K562 (cell line): Measurements from ENCODE around the gene MPIG6B. TPM values are rescaled to one million over a fixed set of nuclear protein-coding genes. Genes with fewer than 3 reads are reported as not detected.

Experiments used
- ATF1 ChIP-seq, 2 experiments: fragments of 450-650 bp in 1 of 2; IDR thresholded peaks; 2 replicates each; pipeline ENCODE4 v1.6.1; 2016; ENCODE audit warnings: missing compliant biosample characterization in 1 of 2, missing genetic modification characterization in 1 of 2
- KLF16 ChIP-seq: IDR thresholded peaks from 2 replicates; pipeline ENCODE4 v1.6.1; 2016; ENCODE audit warnings: antibody characterized with exemption
- NFRKB ChIP-seq: fragments of 450-650 bp; IDR thresholded peaks from 2 replicates; pipeline ENCODE4 v1.6.1; 2016; ENCODE audit warnings: low read depth
- PURB ChIP-seq: sonication (generic); formaldehyde crosslinking; IDR thresholded peaks from 2 replicates; pipeline ENCODE4 v1.9.0; 2021; ENCODE audit warnings: low read depth, mild to moderate bottlenecking, missing genetic modification reagents
- STAT5A ChIP-seq: IDR thresholded peaks from 2 replicates; pipeline ENCODE4 v1.6.1; 2012; ENCODE audit warnings: low read length, inconsistent platforms, borderline replicate concordance
- TEAD2 ChIP-seq: fragments of 450-650 bp; IDR thresholded peaks from 2 replicates; pipeline ENCODE4 v1.6.1; 2016; ENCODE audit warnings: missing genetic modification characterization, control low read depth, missing compliant biosample characterization
- ZNF197 ChIP-seq: fragments of 200-800 bp; sonication (Bioruptor generic); IDR thresholded peaks from 2 replicates; pipeline ENCODE4 v1.6.1; 2016; ENCODE audit warnings: low read depth, missing genetic modification characterization, missing compliant biosample characterization
- ZNF408 ChIP-seq: fragments of 250-450 bp; sonication (Bioruptor Pico); IDR thresholded peaks from 2 replicates; pipeline ENCODE4 v1.4.0; 2020; ENCODE audit warnings: low read depth, mild to moderate bottlenecking, moderate library complexity
- polyA plus RNA-seq, 8 experiments: library from polyadenylated mRNA; depleted of rRNA in 4 of 8; stranded (reverse) in 5 of 8; unstranded in 3 of 8; fragments of >200 nt; fragmentation: Nextera tagmentation in 2 of 8; fragmentation: Illumina TruSeq in 1 of 8; extraction: Ambion mirVana in 2 of 8; extraction: Trizol in 1 of 8; gene quantifications; 2 replicates each; pipeline versions ENCODE4 v1.2.1 to v1.2.3, GENCODE V29; 2011 to 2014; ENCODE audit warnings: inconsistent platforms in 1 of 8, missing spikeins in 1 of 8
- total RNA-seq, 7 experiments: library from RNA; depleted of rRNA in 6 of 7; stranded (reverse); fragments of >200 nt in 6 of 7; fragmentation: Illumina TruSeq in 2 of 7; extraction: Trizol in 2 of 7; gene quantifications; 2 replicates each; pipeline versions ENCODE4 v1.2.1 to v1.2.3, GENCODE V29; 2011 to 2021; ENCODE audit warnings: low replicate concordance in 1 of 7
- TF ChIP-seq, protein P1 (sequence below): sonication (generic); formaldehyde crosslinking; IDR thresholded peaks from 2 replicates; pipeline ENCODE4 v1.4.0; 2020; ENCODE audit warnings: mild to moderate bottlenecking, missing genetic modification reagents
- TF ChIP-seq, protein P2 (sequence below): sonication (generic); formaldehyde crosslinking; IDR thresholded peaks from 2 replicates; pipeline ENCODE4 v1.8.1; 2022; ENCODE audit warnings: missing genetic modification reagents
- TF ChIP-seq, protein P3 (sequence below): IDR thresholded peaks from 2 replicates; pipeline ENCODE4 v1.6.1; 2012; ENCODE audit warnings: low read depth, low read length, improper control_type of control experiment, borderline replicate concordance
- TF ChIP-seq, protein P4 (sequence below): fragments of 450-650 bp; IDR thresholded peaks from 2 replicates; pipeline ENCODE4 v1.6.1; 2016; ENCODE audit warnings: low read depth
- TF ChIP-seq, protein P5 (sequence below): fragments of 250-450 bp; sonication (Bioruptor Pico); IDR thresholded peaks from 2 replicates; pipeline ENCODE4 v1.5.0; 2020; ENCODE audit warnings: mild to moderate bottlenecking

The MPIG6B gene
- total and polyA plus RNA-seq, 9 of the 15 experiments (the other 6 are each of a cell fraction or from before 2014, with no cell fraction given) = 0.11 to 1.2 (median 0.28) TPM; not detected in 1

DNA sequence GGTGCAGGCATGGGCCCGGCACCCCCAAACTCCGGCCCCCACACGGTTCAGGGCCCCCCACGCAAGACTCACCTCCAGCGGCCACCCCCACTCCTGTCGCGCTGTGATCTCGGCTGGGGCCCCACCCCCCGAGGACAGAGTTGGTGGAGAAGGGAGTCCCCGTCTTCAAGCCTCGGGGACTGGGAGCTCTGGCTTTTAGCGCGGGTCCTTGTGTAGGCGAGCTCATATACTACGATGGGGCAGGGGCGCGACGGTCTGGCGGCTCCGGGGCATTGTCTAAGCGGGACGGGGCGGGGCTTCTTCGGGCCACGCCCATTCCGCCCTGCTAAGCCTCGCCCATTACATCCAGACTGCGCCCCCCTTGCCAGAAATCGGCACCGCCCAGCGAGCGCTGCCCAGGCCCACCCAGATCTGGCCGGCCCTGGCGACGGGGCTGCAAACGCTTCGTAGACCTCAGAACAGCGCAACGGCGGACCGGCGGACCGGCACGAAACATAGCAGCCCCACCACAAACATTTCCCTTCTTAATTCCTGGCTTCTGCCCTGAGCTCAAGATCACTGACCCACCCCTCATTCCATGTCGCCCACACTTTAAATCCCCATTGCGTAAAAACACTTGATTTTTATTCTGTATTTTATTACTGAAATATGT is 6.9 kb downstream of the MPIG6B start (continued):
- TF ChIP-seq, protein P1, sequence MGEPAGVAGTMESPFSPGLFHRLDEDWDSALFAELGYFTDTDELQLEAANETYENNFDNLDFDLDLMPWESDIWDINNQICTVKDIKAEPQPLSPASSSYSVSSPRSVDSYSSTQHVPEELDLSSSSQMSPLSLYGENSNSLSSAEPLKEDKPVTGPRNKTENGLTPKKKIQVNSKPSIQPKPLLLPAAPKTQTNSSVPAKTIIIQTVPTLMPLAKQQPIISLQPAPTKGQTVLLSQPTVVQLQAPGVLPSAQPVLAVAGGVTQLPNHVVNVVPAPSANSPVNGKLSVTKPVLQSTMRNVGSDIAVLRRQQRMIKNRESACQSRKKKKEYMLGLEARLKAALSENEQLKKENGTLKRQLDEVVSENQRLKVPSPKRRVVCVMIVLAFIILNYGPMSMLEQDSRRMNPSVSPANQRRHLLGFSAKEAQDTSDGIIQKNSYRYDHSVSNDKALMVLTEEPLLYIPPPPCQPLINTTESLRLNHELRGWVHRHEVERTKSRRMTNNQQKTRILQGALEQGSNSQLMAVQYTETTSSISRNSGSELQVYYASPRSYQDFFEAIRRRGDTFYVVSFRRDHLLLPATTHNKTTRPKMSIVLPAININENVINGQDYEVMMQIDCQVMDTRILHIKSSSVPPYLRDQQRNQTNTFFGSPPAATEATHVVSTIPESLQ (CRISPR knock-in tag) = 0 out of 2 replicates have a peak, but pooled peaks have one; percentile 10
- TF ChIP-seq ATF1 (CRISPR knock-in tag; IDR thresholded peaks at IDR 0.05) (no peak), ATF1 (tag; IDR thresholded peaks at IDR 0.05) (peak; percentile 79), KLF16 (no peak), ZNF197 (CRISPR knock-in tag) (no peak), NFRKB (no peak), STAT5A (no peak; the same call in 1 of the 2 replicates), ZNF408 (no peak), PURB (CRISPR knock-in tag) (no peak), TEAD2 (tag) (no peak)
- TF ChIP-seq, protein P2, sequence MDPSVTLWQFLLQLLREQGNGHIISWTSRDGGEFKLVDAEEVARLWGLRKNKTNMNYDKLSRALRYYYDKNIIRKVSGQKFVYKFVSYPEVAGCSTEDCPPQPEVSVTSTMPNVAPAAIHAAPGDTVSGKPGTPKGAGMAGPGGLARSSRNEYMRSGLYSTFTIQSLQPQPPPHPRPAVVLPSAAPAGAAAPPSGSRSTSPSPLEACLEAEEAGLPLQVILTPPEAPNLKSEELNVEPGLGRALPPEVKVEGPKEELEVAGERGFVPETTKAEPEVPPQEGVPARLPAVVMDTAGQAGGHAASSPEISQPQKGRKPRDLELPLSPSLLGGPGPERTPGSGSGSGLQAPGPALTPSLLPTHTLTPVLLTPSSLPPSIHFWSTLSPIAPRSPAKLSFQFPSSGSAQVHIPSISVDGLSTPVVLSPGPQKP (CRISPR knock-in tag) = no peak
- TF ChIP-seq, protein P3, sequence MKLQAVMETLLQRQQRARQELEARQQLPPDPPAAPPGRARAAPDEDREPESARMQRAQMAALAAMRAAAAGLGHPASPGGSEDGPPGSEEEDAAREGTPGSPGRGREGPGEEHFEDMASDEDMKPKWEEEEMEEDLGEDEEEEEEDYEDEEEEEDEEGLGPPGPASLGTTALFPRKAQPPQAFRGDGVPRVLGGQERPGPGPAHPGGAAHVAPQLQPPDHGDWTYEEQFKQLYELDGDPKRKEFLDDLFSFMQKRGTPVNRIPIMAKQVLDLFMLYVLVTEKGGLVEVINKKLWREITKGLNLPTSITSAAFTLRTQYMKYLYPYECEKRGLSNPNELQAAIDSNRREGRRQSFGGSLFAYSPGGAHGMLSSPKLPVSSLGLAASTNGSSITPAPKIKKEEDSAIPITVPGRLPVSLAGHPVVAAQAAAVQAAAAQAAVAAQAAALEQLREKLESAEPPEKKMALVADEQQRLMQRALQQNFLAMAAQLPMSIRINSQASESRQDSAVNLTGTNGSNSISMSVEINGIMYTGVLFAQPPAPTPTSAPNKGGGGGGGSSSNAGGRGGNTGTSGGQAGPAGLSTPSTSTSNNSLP = no peak
- TF ChIP-seq, protein P4, sequence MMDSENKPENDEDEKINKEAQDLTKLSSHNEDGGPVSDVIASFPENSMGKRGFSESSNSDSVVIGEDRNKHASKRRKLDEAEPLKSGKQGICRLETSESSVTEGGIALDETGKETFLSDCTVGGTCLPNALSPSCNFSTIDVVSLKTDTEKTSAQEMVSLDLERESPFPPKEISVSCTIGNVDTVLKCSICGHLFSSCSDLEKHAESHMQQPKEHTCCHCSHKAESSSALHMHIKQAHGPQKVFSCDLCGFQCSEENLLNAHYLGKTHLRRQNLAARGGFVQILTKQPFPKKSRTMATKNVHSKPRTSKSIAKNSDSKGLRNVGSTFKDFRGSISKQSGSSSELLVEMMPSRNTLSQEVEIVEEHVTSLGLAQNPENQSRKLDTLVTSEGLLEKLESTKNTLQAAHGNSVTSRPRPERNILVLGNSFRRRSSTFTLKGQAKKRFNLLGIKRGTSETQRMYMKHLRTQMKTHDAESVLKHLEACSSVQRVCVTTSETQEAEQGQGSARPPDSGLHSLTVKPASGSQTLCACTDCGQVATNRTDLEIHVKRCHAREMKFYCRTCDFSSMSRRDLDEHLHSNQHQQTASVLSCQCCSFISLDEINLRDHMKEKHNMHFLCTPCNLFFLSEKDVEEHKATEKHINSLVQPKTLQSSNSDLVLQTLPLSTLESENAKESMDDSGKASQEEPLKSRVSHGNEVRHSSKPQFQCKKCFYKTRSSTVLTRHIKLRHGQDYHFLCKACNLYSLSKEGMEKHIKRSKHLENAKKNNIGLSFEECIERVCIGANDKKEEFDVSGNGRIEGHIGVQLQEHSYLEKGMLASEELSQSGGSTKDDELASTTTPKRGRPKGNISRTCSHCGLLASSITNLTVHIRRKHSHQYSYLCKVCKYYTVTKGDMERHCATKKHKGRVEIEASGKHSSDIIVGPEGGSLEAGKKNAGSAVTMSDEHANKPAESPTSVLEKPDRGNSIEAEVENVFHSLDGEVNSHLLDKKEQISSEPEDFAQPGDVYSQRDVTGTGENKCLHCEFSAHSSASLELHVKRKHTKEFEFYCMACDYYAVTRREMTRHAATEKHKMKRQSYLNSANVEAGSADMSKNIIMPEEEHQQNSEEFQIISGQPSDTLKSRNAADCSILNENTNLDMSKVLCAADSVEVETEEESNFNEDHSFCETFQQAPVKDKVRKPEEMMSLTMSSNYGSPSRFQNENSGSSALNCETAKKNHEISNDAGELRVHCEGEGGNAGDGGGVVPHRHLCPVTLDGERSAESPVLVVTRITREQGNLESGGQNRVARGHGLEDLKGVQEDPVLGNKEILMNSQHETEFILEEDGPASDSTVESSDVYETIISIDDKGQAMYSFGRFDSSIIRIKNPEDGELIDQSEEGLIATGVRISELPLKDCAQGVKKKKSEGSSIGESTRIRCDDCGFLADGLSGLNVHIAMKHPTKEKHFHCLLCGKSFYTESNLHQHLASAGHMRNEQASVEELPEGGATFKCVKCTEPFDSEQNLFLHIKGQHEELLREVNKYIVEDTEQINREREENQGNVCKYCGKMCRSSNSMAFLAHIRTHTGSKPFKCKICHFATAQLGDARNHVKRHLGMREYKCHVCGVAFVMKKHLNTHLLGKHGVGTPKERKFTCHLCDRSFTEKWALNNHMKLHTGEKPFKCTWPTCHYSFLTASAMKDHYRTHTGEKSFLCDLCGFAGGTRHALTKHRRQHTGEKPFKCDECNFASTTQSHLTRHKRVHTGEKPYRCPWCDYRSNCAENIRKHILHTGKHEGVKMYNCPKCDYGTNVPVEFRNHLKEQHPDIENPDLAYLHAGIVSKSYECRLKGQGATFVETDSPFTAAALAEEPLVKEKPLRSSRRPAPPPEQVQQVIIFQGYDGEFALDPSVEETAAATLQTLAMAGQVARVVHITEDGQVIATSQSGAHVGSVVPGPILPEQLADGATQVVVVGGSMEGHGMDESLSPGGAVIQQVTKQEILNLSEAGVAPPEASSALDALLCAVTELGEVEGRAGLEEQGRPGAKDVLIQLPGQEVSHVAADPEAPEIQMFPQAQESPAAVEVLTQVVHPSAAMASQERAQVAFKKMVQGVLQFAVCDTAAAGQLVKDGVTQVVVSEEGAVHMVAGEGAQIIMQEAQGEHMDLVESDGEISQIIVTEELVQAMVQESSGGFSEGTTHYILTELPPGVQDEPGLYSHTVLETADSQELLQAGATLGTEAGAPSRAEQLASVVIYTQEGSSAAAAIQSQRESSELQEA = no peak
- TF ChIP-seq, protein P5, sequence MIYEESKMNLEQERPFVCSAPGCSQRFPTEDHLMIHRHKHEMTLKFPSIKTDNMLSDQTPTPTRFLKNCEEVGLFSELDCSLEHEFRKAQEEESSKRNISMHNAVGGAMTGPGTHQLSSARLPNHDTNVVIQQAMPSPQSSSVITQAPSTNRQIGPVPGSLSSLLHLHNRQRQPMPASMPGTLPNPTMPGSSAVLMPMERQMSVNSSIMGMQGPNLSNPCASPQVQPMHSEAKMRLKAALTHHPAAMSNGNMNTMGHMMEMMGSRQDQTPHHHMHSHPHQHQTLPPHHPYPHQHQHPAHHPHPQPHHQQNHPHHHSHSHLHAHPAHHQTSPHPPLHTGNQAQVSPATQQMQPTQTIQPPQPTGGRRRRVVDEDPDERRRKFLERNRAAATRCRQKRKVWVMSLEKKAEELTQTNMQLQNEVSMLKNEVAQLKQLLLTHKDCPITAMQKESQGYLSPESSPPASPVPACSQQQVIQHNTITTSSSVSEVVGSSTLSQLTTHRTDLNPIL (CRISPR knock-in tag) = peak; percentile 97
